ENCODE data around the gene SALL2. TPM values are rescaled to one million over a fixed set of nuclear protein-coding genes. Genes with fewer than 3 reads are reported as not detected.

SALL2 gene
- total and polyA plus RNA-seq, 10 of the 15 experiments (the other 5 are each of a cell fraction or from before 2014, with no cell fraction given) = 1.6 to 6.2 (median 2.1) TPM

DNA sequence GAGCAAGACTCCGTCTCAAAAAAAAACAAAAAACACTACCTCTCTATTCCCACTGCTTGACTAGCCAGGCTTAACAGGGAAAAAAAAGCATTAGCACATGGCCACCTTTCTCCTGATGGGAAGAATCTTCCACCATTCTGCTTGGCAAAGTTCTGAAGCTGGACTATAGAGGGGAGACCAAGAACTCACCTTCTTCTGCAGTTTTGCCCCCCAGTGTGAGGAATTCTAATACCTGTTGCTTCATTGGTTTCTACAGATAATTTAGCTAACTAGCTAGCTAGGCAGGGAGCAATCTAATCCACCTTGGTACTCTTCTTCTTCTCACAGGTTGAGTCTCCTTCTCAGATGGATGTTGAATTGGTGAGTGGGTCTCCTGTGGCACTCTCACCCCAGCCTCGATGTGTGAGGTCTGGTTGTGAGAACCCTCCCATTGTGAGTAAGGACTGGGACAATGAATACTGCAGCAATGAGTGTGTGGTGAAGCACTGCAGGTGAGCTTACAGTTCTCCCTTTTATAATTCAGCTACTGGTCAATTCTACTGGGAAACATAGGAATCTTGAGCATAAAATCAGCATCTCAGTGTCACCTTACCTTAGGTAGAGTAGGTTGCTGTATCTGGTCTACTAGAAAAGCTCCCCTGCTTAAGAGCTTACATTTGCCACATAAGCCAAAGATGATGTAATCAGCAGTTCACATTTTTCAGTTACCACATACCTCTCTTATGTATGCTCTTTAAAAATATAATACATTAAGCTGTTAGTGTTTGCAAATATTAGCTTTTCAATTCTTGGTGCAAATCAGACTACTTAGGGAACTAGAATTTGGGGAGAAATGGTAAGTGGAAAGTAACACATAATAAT is 31.0 kb downstream of the SALL2 start (continued):
- TF ChIP-seq ZBTB4 (CRISPR knock-in tag; IDR thresholded peaks at IDR 0.05) = no peak

DNA sequence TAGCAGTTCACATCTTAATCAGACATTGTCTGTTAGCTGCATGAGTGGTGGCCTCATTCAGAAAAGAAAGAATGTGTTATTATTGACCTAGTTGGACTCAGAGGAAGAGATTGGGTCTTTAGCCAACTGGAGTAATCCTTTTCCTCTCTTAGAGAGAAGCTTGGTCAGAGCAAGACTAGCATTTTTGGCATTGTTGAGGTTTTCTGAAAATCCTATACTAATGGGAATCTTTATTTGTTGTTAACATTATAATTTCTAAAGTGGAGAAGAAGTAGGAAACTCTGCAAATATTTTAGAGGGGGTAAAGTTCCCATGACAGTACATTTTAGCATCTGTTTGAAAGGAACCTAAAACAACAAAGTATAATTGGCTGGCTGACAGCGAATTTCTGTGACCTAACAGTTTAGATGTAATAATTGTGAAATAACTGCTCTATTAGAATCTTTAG is 39.5 kb downstream of the SALL2 start:
- H3K36me3 ChIP-seq (ENCODE audit: control insufficient read depth in 2 of 2, insufficient read depth in 2 of 2, low read length in 1 of 2) = peaks cover 6 to 8% of the 10 kb centered on the region in 2 experiments; a peak in 3 of 4 replicates
- DNase-seq (ENCODE audit: low read depth, low spot score) = no peak
- no peaks in the 10 kb centered on the region for H3K4me1 ChIP-seq (ENCODE audit: control insufficient read depth, insufficient read depth, low read length)
- ChIA-PET RAD21 (ENCODE audit: unreplicated experiment) (no interaction called here), POLR2A (no interaction called here), SMC1A (ENCODE audit: uncharacterized antibody, unreplicated experiment) (no interaction called here), CTCF (no interaction called here)
- no peak overlapping the region for H3K4me2 ChIP-seq (ENCODE audit: control insufficient read depth, insufficient read depth)
- in situ Hi-C loops (cut with MboI) = no loop called here
- no peaks in the 10 kb centered on the region for H4K20me1 ChIP-seq (ENCODE audit: control insufficient read depth, insufficient read depth)
- no peak overlapping the region for H3K4me3 ChIP-seq
- H3K27me3 ChIP-seq (replicated peaks in 1 of 2; ENCODE audit: control insufficient read depth in 2 of 2, insufficient read depth in 2 of 2, low read length in 1 of 2) = no peaks in the 10 kb centered on the region
- no peak overlapping the region for H3K27ac ChIP-seq (ENCODE audit: control insufficient read depth, insufficient read depth)
- no peak for ATAC-seq
- WGBS (ENCODE audit: insufficient coverage, insufficient replicate concordance, low lambda C conversion rate, missing lambda C conversion rate) = 100% methylated on average over 1 of the region's 1 CpG
- BruUV-seq (replicated peaks) = no TSS peak
- H2AFZ ChIP-seq (ENCODE audit: control insufficient read depth, low read depth, low read length) = no peak overlapping the region
- H3K79me2 ChIP-seq (ENCODE audit: control insufficient read depth, insufficient read depth, low read length) = no peaks in the 10 kb centered on the region
- H3K9ac ChIP-seq (ENCODE audit: control insufficient read depth, insufficient read depth, low read length) = no peak overlapping the region
- intact Hi-C loops (cut with micrococcal nuclease; ENCODE audit: unreplicated experiment) = no loop called here
- FAIRE-seq = no peak
- no peaks in the 10 kb centered on the region for H3K9me3 ChIP-seq (replicated peaks; ENCODE audit: control insufficient read depth, insufficient read depth, low read length)
- TF ChIP-seq SKIL (IDR thresholded peaks at IDR 0.05; ENCODE audit: low read depth, poor library complexity, severe bottlenecking) = no peak
- TF ChIP-seq BCL11A (IDR thresholded peaks at IDR 0.05; ENCODE audit: low read depth, low read length) = no peak
- no peak for TF ChIP-seq WRNIP1 (IDR thresholded peaks at IDR 0.05; ENCODE audit: borderline replicate concordance, low read depth, low read length)
- TF ChIP-seq RAD51 (IDR thresholded peaks at IDR 0.05) = no peak
- TF ChIP-seq ZNF592 (IDR thresholded peaks at IDR 0.05) = no peak
- TF ChIP-seq NR2C1 (IDR thresholded peaks at IDR 0.05) = no peak
- TF ChIP-seq TBL1XR1 (IDR thresholded peaks at IDR 0.05; ENCODE audit: low read depth, low read length) = no peak

Data from GM12878 (cell line).